Measurements from ENCODE around the gene ERFL. TPM values are rescaled to one million over a fixed set of nuclear protein-coding genes. Genes with fewer than 3 reads are reported as not detected.

The ERFL gene
- total RNA-seq, 1 donor from 2014 or later: 0.67 TPM

- TF ChIP-seq CTCF (IDR thresholded peaks at IDR 0.05; ENCODE audit: unreplicated experiment): no peak
- H3K27ac Mint-ChIP-seq: no peak overlapping the region
- no peak overlapping the region for H3K4me3 Mint-ChIP-seq
- H3K9me3 Mint-ChIP-seq: no peaks in the 10 kb centered on the region
- no peak for DNase-seq (ENCODE audit: low spot score in 2 of 2, unreplicated experiment in 2 of 2)
- peaks cover 32% of the 10 kb centered on the region for H3K27me3 Mint-ChIP-seq (ENCODE audit: low read depth)
- H3K4me1 Mint-ChIP-seq: peaks cover 6% of the 10 kb centered on the region
- no peaks in the 10 kb centered on the region for H3K36me3 Mint-ChIP-seq
Measured at GRCh38 chr19:41924151-41925145, 3.8 kb downstream of the ERFL start.

GRCh38 chr19:41923045-41923788 is 5.0 kb downstream of the ERFL start:
- Mint-ChIP-seq H3K4me1 (no peaks in the 10 kb centered on the region), H3K4me3 (no peak overlapping the region), H3K9me3 (no peaks in the 10 kb centered on the region)

DNA sequence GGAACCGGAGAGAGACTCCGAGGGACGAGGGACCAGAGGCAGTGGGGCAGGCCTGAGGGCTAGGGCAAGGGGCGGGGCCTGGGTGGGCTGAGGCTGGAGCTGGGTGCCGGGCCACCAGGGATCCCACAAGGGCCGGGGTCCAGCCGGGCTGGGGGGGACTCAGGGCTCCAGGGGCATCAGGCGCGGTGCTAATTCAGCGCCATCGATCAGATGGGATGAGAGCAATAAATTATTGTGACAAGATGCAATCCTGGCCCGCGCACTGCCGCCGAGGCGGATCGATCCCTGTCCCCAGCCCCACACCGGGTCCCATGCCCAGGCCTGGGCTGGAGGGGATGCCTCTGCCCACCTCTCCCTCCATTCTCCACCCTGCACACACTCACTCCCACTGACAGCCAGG is 5.7 kb downstream of the ERFL start:
- no peak for DNase-seq (ENCODE audit: low spot score in 2 of 2, unreplicated experiment in 2 of 2)
- no peaks in the 10 kb centered on the region for H3K9me3 Mint-ChIP-seq
- no peaks in the 10 kb centered on the region for H3K4me1 Mint-ChIP-seq
- no peak overlapping the region for H3K4me3 Mint-ChIP-seq
- TF ChIP-seq CTCF (IDR thresholded peaks at IDR 0.05; ENCODE audit: unreplicated experiment): no peak
- no peak overlapping the region for H3K27ac Mint-ChIP-seq
- no peaks in the 10 kb centered on the region for H3K36me3 Mint-ChIP-seq
- peaks cover 21% of the 10 kb centered on the region for H3K27me3 Mint-ChIP-seq (ENCODE audit: low read depth)

More at GRCh38 chr19:41923045-41923788, 5.0 kb downstream of the ERFL start:
- no peak overlapping the region for H3K27ac Mint-ChIP-seq
- TF ChIP-seq CTCF (IDR thresholded peaks at IDR 0.05; ENCODE audit: unreplicated experiment): no peak
- no peaks in the 10 kb centered on the region for H3K36me3 Mint-ChIP-seq
- peaks cover 23% of the 10 kb centered on the region for H3K27me3 Mint-ChIP-seq (ENCODE audit: low read depth)
- DNase-seq (ENCODE audit: low spot score in 2 of 2, unreplicated experiment in 2 of 2): no peak

GRCh38 chr19:41921577-41922576 is 6.4 kb downstream of the ERFL start:
- H3K27me3 Mint-ChIP-seq (ENCODE audit: low read depth): peaks cover 21% of the 10 kb centered on the region
- H3K9me3 Mint-ChIP-seq: no peaks in the 10 kb centered on the region
- H3K36me3 Mint-ChIP-seq: no peaks in the 10 kb centered on the region
- TF ChIP-seq CTCF (IDR thresholded peaks at IDR 0.05; ENCODE audit: unreplicated experiment): no peak
- H3K4me3 Mint-ChIP-seq: no peak overlapping the region
- H3K4me1 Mint-ChIP-seq: no peaks in the 10 kb centered on the region
- DNase-seq (ENCODE audit: low spot score in 2 of 2, unreplicated experiment in 2 of 2): no peak
- H3K27ac Mint-ChIP-seq: no peak overlapping the region

Measured in mesothelial cell of epicardium (in vitro differentiated cells).